GM19035 (cell line): Measurements from ENCODE around the gene DPP6.

Source experiments
- ATAC-seq: cut with Tn5 transposase; IDR thresholded peaks from one replicate; pipeline ENCODE4 v1.9.1; 2021; ENCODE audit not compliant: unreplicated experiment

The DPP6 gene

DNA sequence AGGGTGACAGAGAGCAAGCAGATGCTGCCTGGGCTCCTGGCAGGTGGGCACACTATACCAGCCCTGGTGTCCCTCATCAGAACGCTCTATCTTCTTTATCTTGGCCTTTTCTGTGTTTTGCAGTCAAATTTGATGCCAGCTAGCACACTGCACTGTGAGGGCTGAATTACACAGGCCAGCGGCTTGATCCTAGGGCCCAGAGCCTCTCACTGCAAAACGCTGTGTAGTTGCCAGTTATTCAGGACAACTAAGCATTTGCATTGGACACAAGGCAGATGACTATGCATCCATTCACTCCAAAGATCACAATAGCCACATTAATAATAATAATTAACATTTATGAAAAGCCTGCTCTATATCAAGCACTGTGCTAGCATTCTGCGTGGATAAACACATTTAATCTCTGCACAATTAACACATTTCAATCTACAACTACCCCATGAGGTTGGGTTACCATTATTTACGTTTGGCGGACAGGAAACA is 850.4 kb downstream of the DPP6 start:
- no peak for ATAC-seq

DNA sequence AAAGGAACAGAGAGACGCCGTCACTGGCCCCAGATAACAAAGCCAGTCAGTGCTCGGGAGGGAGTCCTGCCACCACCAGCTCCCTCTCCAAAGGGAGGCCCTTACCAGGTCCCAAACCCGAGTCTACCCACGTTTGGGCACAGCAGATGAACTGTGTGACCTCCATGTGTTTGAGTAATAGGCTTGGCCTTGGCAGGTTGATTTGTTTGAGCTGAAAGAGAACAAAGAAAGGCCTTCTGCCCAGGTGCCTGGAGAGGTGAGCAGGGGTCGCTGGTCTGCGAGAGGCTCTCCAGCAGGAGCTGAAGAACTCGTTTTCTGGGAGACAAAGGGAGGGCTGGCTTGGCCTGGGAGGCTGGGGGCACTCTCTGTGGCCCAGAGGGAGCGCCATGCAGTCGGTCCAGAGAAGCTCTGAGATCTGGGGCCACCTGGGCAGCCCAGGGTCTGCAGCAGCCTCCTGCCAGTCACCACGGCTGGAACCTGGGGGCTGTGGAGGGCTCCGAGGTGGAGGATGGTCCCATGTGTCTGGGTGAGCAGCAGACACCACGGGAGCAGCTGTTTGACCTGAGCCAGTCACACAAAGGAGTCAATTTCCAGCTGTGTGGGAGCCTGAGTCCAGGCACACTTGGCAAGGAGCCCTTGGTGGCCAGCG is 851.0 kb downstream of the DPP6 start:
- ATAC-seq = no peak

DNA sequence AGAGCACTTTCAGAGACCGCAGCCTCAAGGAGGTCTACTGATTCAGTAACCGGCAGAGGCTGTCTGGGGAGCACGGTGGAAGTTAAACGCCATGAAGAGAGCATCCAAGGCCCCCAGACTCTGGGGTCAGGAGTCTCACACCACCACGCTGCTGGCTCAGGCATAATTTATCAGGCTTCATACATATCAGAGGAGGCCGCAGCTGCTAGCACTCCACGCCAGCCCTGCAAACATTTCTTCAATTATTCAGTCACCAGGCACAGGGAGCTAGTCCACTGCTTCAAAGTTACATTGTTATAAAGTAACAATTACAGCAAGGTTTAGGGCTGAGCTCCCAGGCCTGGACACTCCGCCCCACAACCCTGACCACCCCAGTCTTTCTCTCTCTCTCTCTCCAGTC is 852.9 kb downstream of the DPP6 start:
- no peak for ATAC-seq

DNA sequence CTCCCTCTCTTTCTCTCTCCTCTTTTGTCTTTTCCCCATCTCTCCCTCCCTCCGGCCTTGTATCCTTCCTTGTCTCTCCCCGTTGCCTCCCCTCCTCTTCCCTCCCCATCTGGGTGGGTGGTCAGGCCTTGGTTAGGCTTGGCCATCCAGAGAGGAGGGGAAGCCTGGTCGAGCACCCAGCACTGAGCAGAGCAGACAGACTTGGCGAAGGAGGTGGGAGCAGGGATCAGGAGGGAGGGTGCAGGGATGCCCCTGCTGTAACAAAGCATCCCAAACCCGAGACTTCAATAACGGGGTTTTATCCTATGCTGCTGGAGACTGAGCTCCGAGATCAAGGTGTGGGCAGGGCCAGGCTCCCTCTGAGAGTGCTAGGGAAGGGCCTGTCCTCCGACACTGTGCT is 853.4 kb downstream of the DPP6 start:
- ATAC-seq = no peak

DNA sequence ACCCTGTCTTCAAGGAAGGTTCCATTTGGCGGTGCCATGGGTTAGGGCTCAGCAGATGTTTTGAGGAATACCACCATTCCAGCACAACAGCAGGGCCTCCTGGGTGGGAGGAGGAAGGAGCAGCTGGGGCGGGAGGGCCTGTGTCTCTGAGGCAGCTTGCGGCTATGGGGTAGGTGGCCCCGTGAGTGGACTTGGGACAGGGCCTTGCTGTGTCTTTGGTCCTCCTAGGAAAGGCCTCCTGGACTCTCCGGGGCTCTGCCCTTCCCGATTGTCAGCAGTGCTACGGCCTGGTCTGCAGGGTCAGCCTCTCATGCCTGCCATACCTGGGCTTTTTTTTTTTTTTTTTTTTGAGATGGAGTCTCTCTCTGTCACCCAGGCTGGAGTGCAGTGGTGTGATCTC is 854.0 kb downstream of the DPP6 start:
- ATAC-seq = no peak

DNA sequence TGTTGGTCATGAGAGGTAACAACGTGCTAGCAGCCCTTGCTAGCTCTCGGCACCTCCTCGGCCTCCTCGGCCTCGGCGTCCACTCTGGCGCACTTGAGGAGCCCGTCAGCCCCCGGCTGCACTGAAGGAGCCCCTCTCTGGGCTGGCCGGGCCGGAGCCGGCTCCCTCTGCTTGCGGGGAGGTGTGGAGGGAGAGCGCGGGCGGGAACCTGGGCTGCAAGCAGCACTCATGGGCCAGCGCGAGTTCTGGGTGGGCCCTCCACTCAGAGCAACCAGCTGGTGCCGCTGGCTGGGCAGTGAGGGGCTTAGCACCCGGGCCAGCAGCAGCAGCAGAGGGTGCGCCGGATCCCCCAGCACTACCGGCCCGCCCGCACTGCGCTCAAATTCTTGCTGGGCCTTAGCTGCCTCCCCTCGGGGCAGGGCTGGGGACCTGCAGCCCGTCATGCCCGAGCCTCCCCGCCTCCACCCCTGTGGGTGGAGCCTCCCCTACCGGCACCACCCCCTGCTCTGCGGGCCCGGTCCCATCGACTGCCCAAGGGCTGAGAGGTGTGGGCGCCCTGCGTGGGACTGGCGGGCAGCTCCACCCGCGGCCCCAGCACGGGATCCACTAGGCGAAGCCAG is 854.6 kb downstream of the DPP6 start:
- ATAC-seq = no peak

DNA sequence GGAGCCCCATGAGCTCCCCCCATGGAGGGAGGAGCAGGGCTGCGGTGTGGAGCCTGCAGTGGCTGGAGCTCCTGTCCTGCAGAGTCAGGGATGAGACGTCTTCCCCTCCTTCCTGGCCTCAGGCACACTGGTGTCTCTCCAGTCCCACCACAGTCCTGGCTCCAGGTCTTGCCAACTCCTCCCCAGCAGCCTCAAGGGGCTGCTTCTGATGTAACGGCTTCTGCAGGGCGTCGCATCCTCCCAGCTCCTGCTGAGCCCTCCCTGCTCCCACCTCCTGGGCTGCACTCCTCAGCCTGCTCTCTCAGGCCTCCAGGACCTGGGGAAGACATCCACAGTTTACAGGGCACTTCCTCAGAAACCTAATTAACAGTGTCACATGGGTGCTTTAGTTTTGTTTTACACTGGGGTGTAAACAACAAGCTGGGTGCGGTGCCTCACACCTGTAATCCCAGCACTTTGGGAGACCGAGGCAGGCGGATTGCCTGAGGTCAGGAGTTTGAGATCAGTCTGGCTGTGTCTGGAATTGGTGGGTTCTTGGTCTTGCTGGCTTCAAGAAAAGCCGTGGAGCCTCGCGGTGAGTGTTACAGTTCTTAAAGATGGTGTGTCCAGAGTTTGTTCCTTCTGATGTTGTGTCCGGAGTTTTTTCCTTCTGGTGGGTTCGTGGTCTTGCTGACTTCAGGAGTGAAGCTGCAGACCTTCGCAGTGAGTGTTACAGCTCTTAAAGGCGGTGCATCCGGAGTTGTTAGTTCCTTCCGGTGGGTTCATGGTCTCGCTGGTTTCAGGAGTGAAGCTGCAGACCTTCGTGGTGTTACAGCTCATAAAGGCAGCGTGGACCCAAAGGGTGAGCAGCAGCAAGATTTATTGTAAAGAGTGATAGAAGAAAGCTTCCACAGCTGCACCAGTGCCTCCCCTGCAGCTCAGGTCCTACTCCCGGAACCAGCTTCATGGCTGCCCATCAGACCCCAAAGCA is 855.7 kb downstream of the DPP6 start:
- no peak for ATAC-seq

DNA sequence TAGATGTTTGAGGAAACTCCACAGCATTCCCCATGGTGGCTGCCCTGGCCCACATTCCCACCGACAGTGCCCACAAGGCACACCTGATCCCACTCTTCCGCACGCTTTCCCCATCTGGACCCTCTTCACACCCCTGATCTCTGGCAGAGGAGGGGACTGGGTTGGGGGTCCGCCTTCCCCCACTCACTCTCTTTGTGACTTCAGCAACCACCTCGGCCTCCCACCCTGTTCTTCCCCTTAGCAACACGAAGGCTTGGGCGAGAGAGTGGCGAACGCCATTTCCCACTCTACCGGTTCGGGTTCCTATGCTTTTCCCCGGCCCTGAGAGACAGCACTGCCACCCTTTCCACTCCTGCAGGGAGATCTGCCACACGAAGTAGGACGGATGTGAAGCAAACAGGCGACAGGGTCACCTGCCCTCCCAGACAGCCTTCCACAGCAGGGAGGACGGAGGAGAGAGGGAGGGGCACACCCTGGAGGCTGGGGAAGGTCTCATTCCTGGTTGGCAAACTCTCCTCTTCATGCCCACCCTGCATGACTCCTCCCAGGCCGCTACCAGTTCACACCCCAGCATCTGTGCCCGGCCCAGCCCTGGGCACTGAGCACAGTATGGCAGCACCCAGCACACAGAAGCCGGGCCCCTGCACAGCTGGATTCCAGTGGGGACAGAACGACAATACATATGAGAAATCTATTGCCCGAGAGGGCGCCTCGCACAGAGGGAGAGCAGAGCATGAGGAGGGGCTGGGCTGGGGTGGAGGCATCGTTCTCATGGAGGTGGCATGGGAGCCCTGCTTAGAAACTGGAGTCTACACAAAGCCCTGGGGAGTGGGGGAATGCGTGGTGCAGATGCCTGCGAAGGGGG is 857.3 kb downstream of the DPP6 start:
- no peak for ATAC-seq

DNA sequence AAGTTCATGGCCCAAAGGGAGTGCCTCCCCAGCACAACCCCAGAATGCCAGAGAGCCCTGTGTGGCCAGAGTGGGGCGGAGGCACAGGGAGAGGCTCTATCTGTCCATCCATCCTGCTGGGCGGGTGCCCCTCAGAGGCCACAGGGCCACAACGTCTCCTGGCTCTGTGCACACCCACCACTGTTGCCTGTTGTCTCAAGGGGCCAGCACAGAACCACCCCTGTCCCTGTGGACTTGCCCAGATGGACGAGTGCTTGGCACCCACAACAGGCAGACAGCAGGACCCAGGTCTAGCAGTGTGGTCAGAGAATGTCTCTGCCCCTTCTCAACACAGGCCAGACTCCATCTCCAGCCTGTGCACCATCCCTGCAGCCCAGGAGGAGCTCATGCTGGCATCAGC is 857.9 kb downstream of the DPP6 start:
- ATAC-seq = no peak

DNA sequence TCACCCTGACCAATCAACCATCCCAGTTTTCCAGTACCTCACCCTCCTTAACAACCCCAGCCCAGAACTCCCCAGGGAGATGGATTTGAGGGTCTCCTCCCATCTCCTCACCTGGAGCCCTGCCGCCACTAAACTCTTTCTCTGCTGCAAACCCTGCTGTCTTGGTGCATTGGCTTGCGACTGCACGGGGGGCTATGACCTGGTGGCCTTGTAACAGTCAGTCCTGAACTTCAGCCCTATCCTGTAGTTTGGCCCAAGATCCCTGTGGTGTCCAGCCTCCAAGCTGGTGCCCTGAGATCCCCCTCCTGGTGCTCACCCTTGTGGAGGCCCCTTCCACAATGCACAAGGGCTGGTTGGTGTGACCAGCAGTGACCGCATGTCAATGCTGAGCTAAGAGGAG is 858.8 kb downstream of the DPP6 start:
- no peak for ATAC-seq

DNA sequence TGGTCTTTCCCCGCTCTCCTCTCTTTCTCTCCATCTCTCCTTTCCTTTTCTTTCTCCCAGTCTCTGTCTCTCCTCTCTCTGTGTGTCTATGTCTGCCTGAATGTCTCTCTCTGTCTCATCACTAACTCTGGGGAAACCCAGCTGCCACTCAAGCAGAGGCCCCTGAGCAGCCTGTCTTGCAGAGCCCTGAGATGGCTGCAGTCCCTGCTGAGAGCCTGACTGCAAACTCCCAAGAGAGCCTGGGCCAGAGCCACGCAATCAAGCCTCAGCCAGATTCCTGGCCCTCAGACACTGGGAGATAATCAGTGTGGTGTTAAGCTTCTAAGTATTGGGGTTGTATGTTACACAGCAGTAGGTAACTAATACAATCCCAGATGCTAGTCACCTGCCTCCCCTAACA is 859.2 kb downstream of the DPP6 start:
- ATAC-seq = no peak

DNA sequence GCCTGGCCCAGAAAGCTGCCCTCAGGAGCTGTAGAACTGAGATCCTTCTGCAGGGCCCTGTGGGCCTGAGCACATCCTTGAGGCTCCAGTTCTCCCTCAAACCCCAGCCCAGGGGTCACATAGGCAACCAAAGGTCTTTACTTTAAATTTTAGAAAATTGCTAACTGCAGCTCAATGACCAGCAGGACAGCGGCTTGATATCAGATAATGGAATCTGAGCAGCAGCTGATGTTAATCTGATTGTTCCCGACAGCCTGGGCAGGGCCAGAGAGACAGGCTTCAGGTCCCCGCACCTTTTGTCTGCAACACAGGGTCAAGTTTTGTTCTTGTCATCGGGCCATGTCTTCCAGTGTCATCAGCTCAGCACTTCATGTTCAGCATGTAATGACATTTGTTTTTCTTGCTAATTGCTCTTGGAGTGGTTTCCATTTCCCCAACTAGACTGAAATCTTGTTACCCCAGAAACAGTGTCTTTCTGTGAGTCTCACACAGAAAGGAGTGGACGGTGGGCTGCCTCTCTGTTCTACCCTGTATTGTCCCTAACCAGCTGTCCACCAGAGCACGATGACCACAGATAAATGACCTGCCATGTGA is 859.8 kb downstream of the DPP6 start:
- ATAC-seq = no peak

DNA sequence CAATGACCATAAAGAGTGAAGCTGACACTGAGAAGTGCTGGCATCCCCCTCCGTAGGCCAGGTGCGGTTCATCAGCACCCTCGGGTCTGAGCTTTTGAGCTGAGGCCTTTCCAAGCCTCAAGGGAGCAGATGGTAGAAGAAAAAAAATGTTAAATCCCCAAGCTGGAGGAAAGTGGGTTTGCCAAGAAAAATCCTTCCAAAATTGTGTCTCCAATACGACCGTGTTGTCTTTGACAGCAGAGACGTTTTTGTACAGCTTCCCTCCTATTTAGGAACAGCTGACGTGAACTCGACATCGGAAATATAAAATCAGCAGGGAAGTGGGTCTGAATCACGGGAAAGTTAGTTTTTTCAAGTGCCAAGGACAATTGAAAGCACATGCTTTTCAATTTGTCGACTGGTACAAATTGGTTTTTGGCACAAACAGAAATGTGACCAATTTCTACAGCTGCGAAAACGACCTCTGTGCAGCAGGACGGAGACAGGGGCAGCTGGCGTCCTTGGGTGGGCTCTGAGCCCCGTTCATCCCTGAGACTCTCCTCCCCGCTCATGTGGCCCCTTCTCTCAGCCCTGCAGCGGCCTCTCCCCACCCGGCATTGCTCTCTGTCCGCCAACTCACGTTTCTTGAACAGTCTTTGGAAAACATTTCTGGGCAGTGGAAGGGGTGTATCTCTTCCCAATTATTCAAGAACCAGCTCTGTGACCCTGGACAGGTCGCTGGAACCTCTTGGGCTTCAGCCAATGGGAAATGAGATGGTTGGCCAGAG is 860.9 kb downstream of the DPP6 start:
- no peak for ATAC-seq

DNA sequence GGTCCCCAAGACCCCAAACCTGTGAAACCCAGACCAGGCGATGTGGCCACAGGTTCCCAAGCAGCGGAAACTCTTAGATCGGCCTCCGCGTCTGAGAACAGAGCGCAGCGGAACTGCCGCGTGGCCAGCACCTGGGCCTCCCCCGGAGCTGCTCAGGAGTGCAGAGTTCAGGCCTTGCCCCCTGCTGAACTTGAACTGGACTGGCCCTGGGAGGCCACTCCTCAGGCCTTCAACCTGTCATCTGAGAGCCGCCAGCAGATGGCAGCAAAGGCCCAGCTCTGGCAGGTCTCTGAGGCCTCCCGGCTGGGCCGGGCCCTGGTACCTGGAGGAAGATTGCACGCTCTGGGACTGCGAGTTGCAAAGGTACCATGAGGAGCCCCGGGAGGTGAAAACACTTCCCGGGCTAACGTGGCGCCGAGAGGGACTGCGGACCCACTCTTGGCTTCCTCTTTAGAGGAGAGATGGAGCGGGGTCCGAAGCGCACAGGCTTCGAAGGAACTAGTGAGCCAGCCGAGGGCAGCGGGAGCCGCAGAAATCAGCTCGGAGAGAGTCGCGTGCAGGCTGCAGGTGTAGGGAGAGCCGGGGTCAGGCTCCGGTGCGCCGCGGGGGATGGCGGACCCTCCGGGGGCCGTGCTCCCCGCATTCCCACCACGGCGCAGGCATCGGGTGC is 861.6 kb downstream of the DPP6 start:
- peak; percentile 96 for ATAC-seq

DNA sequence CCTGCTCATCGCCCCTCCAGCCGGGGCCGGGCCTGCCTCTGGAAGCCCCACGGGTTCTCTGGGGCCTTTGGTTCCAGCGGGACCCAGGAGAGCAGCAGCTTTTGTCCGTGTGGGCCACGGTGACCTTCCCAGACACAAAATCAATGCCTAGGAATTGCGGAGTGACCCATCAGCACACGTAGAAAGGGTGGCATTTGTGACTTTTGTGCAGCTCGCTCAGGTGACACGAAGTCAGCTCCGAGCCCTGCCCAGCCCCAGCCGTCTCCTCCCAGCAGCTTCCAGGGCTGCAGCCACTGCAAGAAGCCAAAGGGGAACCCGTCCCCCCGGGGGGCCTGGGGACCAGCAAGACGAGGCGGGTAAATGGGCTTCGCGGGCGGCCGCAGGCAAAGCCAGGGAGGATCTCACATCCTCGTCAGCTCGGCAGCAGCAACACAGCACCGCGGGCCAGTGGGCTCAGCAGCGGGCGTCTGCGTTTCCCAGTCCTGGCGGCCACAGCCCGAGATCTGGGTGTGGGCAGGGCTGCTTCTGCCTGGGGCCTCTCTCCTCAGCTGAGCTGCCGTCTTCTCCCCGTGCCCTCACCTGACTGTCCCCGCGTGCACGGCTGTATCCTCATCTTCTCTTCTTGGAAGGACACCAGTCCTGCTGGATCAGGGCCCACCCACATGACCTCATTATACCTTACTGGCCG is 862.3 kb downstream of the DPP6 start:
- peak; percentile 26 for ATAC-seq

DNA sequence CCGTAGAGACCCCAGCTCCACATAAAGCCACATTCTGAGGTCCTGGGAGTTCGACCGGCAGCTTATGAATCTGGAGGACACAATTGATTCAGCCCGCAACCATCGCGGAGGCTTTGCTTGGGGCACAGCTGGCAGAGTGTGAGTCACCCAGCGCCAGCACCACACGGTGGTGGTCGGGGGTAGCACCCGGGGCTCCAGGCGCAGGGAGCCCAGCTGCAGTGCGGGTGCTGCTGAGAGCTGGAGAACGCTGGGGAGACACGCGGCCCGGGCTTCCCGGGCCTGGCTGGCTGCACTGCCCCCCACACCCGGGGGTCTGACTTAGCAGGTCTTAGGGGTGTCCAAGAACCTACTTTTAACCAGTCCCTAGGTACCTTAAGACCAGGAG is 862.8 kb downstream of the DPP6 start:
- no peak for ATAC-seq

DNA sequence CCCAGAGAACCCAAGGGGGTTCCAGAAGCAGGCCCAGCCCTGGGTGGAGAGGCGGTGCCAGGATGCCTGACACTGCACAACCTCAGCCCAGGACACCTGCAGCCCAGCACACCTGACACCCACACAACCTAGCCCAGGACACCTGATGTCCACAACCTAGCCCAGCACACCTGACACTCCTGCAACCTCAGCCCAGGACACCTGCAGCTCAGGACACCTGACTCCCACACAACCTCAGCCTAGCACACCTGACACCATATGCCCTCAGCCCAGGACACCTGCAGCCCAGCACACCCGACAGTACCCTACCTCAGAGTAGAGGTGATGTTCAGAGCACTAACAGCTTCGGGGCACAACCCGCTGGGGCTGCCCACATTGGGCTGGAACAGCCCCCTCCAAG is 863.4 kb downstream of the DPP6 start:
- no peak for ATAC-seq

DNA sequence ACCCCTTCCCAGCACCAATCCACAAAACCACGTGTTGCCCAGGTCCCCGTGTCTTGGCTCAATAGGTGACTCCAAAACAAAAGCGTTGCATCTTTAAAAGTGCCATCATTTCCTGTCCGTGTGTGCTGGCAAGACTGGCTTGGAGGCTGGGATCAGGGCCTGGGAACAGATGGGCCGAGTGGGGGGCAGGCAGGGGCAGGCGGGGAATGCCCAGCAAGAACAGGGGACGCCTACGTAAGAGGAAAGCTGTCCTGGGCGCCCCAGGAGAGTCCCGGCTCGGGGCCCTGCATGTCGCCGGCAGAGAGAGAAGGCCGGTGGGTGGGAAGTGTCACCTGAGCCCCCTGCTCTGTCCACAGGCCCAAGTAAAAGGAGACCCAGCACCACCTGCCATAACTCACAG is 864.2 kb downstream of the DPP6 start:
- no peak for ATAC-seq
